GM13977 (cell line): ENCODE data around the gene WFIKKN1.

ENCODE experiments used
- DNase-seq: peaks from one replicate; pipeline ENCODE4 v3.0.0; 2012; ENCODE audit warnings: low spot score
- in situ Hi-C: fragments of 300-500 bp; cut with MboI; formaldehyde crosslinking; loops from one replicate; pipeline ENCODE4 v1.12.0; 2022; ENCODE audit warnings: low sequenced_read_pairs, low pct_unique_long_range_greater_than_20kb, mixed read lengths, inconsistent platforms; ENCODE audit not compliant: unreplicated experiment
- TF ChIP-seq, protein P1 (sequence below): IDR thresholded peaks from 2 replicates; pipeline ENCODE4 v1.5.1; 2012; ENCODE audit warnings: mild to moderate bottlenecking, control low read depth; ENCODE audit not compliant: insufficient read depth; ENCODE audit errors: extremely low read depth, missing control alignments

The WFIKKN1 gene

GRCh38 chr16:643050-643368 lies 12.2 kb downstream of the WFIKKN1 start:
- TF ChIP-seq, protein P1, sequence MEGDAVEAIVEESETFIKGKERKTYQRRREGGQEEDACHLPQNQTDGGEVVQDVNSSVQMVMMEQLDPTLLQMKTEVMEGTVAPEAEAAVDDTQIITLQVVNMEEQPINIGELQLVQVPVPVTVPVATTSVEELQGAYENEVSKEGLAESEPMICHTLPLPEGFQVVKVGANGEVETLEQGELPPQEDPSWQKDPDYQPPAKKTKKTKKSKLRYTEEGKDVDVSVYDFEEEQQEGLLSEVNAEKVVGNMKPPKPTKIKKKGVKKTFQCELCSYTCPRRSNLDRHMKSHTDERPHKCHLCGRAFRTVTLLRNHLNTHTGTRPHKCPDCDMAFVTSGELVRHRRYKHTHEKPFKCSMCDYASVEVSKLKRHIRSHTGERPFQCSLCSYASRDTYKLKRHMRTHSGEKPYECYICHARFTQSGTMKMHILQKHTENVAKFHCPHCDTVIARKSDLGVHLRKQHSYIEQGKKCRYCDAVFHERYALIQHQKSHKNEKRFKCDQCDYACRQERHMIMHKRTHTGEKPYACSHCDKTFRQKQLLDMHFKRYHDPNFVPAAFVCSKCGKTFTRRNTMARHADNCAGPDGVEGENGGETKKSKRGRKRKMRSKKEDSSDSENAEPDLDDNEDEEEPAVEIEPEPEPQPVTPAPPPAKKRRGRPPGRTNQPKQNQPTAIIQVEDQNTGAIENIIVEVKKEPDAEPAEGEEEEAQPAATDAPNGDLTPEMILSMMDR: no peak
- no peak for DNase-seq
- in situ Hi-C loops: no loop called here

DNA sequence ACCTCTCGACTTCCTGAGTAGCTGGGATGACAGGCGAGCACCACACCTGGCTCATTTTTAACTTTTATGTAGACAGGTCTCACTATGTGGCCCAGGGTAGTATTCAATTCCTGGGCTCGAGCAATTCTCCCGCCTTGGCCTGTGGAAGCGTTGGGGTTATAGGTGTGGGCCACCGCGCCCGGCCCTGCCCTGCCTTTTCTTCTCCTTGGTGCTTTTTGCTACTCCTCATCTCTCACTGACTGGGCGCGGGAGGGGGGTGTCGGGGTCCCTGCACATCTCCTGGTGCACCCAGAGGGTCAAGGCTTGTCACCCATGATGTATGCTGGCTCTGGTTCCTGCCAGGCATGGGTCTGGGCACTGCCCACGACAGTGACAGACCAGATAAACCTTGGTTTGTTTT lies 13.8 kb downstream of the WFIKKN1 start:
- in situ Hi-C loops: no loop called here
- TF ChIP-seq, protein P1: no peak
- DNase-seq: no peak

- in situ Hi-C loops: no loop called here
- DNase-seq: no peak
- TF ChIP-seq, protein P1: no peak
These were observed 15.3 kb downstream of the WFIKKN1 start for GRCh38 chr16:645852-646678.

- in situ Hi-C loops: no loop called here
- TF ChIP-seq, protein P1: no peak
- DNase-seq: no peak
These were observed 15.9 kb downstream of the WFIKKN1 start for GRCh38 chr16:646679-647172.

DNA sequence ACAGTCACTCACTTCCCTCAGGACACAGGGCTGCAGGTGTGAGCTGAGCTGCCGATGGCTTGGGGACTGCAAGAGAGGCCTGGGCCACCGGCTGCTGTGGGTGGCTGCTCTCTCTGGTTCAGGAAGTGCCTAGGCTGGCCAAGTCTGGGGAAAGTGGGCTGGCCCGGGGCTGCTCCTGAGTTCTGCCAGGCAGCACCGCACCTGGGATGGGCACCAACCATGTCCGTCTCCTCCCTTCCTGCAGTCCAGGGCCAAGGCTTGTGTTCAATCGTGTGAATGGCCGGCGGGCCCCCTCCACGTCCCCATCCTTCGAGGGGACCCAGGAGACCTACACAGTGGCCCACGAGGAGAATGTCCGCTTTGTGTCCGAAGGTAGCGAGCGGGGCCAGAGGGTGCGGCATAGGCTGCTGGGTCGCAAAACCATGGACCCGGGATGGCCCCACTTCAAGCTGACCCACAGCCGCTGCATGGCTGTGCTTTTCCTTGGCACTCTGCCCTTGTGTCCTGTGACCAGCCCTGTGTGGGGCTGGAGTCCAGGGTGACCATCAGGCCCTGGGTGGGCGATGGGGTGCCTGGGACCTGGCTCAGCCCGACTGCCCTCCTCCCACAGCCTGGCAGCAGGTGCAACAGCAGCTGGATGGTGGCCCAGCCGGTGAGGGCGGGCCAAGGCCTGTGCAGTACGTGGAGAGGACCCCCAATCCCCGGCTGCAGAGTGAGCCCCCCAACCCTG lies 16.6 kb downstream of the WFIKKN1 start:
- in situ Hi-C loops: no loop called here

DNA sequence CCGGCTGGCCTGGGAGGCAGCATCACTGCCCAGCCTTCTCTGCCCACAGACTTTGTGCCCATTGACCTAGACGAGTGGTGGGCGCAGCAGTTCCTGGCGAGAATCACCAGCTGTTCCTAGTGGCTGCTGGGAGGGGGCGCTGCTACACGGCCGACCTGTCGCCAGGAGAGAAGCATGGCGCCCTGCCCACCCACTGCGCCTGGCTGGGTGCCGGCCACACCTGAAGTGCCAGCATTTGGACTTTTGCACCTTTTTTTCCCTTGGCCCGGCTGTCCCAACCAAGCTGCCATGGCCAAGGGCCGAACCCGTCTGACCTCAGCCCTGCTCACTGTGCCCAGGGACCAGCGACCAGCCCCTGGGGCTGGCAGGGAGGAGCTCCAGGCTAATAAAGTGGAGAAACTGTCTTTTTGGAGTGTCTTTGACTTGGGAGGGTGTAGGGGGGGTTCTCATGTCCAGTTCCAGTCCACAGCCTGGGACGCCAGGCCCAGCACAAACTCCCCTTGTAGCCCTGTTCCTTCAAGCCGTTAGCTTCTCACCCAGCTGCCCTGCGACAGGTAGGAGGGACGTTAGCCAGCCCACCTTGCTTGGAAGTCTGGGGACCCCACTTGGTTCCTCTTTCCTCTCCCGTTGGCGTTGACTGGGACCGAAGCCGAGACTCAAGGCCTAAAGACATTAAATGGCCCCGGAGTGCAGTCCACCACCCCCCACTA lies 17.4 kb downstream of the WFIKKN1 start:
- TF ChIP-seq, protein P1: peak; percentile 70
- DNase-seq: peak; percentile 78
- in situ Hi-C loops: no loop called here

More for the DNA sequence above, 16.6 kb downstream of the WFIKKN1 start:
- no peak for DNase-seq
- TF ChIP-seq, protein P1: no peak
